Hepatocyte (in vitro differentiated cells): ENCODE data around the gene MINDY4. TPM values are rescaled to one million over a fixed set of nuclear protein-coding genes. Genes with fewer than 3 reads are reported as not detected.

ENCODE experiments used
- DNase-seq: peaks from one replicate; pipeline ENCODE4 v3.0.0-alpha.2; 2016; ENCODE audit warnings: low spot score
- H2AFZ ChIP-seq: fragments of 200-600 bp; sonication (generic); 2 replicates; pipeline ENCODE4 v1.6.0; 2016; ENCODE audit warnings: antibody characterized with exemption, mild to moderate bottlenecking
- H3K27ac ChIP-seq: fragments of 200-600 bp; sonication (generic); 2 replicates; pipeline ENCODE4 v1.5.1; 2016; ENCODE audit warnings: mild to moderate bottlenecking
- H3K27me3 ChIP-seq: fragments of 200-600 bp; sonication (generic); 2 replicates; pipeline ENCODE4 v1.6.1; 2016
- H3K36me3 ChIP-seq: fragments of 200-600 bp; sonication (generic); replicated peaks from 2 replicates; pipeline ENCODE4 v1.5.1; 2016; ENCODE audit warnings: low read depth; ENCODE audit not compliant: insufficient read depth
- H3K4me1 ChIP-seq: fragments of 200-600 bp; sonication (generic); 2 replicates; pipeline ENCODE4 v1.5.1; 2016; ENCODE audit warnings: mild to moderate bottlenecking, moderate library complexity; ENCODE audit not compliant: insufficient read depth
- H3K4me2 ChIP-seq: fragments of 200-600 bp; sonication (generic); 2 replicates; pipeline ENCODE4 v1.6.0; 2016
- H3K4me3 ChIP-seq: fragments of 200-600 bp; sonication (generic); 2 replicates; pipeline ENCODE4 v1.5.1; 2016; ENCODE audit warnings: mild to moderate bottlenecking
- H3K79me2 ChIP-seq: fragments of 200-600 bp; sonication (generic); 2 replicates; pipeline ENCODE4 v1.6.0; 2017; ENCODE audit warnings: mild to moderate bottlenecking
- H3K9me2 ChIP-seq: fragments of 200-600 bp; sonication (generic); replicated peaks from 2 replicates; pipeline ENCODE4 v1.6.0; 2017; ENCODE audit warnings: mild to moderate bottlenecking; ENCODE audit not compliant: insufficient read depth
- H3K9me3 ChIP-seq: fragments of 200-600 bp; sonication (generic); 2 replicates; pipeline ENCODE4 v1.5.1; 2016; ENCODE audit warnings: low read depth, mild to moderate bottlenecking
- H4K20me1 ChIP-seq: fragments of 200-600 bp; sonication (generic); 2 replicates; pipeline ENCODE4 v1.6.0; 2016; ENCODE audit warnings: mild to moderate bottlenecking; ENCODE audit not compliant: insufficient read depth, poor library complexity, severe bottlenecking
- EZH2 ChIP-seq: fragments of 200-600 bp; sonication (generic); IDR thresholded peaks from 2 replicates; pipeline ENCODE4 v1.6.1; 2016; ENCODE audit warnings: antibody characterized with exemption, mild to moderate bottlenecking, borderline replicate concordance
- EZH2phosphoT487 ChIP-seq: fragments of 200-600 bp; sonication (generic); IDR thresholded peaks from one replicate; pipeline ENCODE4 v1.6.1; 2018; ENCODE audit warnings: antibody characterized with exemption, mild to moderate bottlenecking, low read depth, moderate library complexity; ENCODE audit not compliant: unreplicated experiment, severe bottlenecking
- WGBS: methylation state at CpG from one replicate; pipeline ENCODE4 v1.1.6; 2016; ENCODE audit warnings: low lambda C conversion rate; ENCODE audit errors: missing lambda C conversion rate; 5-methylcytosine and 5-hydroxymethylcytosine counted together
- polyA plus RNA-seq: library from polyadenylated mRNA; unstranded; fragments of >200 nt; fragmentation: Nextera tagmentation; extraction: Ambion mirVana; gene quantifications from 2 replicates; pipeline ENCODE4 v1.2.1, GENCODE V29; 2016
- total RNA-seq: library from RNA; depleted of rRNA; stranded (reverse); fragments of >200 nt; gene quantifications from 2 replicates; pipeline ENCODE4 v1.2.3, GENCODE V29; 2014
- TF ChIP-seq, protein P1 (sequence below): fragments of 200-600 bp; sonication (generic); IDR thresholded peaks from 2 replicates; pipeline ENCODE4 v1.5.1; 2016; ENCODE audit warnings: antibody characterized with exemption, mild to moderate bottlenecking; ENCODE audit not compliant: poor library complexity

MINDY4 gene
- total and polyA plus RNA-seq, 2 experiments from 2014 or later = 4.4 to 6.3 TPM

DNA sequence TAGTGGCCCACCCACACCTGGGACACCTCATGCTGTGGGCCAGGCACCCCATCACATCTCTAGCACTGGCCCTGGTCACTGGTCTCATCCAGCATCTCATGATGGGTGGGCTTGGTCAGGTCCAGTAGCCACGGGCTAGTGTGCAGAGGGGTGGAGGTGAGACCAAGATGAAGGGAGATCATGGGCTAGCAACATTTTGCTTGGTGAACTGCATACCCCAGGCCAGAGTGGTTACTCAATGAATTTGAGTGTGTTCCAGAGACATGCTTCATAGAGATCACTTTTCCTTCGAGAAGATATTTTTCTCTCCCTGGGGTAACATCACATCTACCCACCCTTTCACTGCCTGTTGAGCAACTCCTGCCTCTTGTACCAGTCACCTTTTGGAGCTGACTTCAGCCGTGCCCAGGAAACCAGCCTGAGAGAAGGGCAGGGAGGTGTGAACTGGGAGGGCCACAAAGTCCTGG lies 44.2 kb downstream of the MINDY4 start:
- no peak for DNase-seq
- no peaks in the 10 kb centered on the region for H3K36me3 ChIP-seq
- no peaks in the 10 kb centered on the region for H4K20me1 ChIP-seq
- no peak overlapping the region for H3K27ac ChIP-seq
- no peaks in the 10 kb centered on the region for H3K79me2 ChIP-seq
- no peak overlapping the region for H3K4me2 ChIP-seq
- TF ChIP-seq EZH2phosphoT487 (no peak), EZH2 (no peak)
- TF ChIP-seq, protein P1, sequence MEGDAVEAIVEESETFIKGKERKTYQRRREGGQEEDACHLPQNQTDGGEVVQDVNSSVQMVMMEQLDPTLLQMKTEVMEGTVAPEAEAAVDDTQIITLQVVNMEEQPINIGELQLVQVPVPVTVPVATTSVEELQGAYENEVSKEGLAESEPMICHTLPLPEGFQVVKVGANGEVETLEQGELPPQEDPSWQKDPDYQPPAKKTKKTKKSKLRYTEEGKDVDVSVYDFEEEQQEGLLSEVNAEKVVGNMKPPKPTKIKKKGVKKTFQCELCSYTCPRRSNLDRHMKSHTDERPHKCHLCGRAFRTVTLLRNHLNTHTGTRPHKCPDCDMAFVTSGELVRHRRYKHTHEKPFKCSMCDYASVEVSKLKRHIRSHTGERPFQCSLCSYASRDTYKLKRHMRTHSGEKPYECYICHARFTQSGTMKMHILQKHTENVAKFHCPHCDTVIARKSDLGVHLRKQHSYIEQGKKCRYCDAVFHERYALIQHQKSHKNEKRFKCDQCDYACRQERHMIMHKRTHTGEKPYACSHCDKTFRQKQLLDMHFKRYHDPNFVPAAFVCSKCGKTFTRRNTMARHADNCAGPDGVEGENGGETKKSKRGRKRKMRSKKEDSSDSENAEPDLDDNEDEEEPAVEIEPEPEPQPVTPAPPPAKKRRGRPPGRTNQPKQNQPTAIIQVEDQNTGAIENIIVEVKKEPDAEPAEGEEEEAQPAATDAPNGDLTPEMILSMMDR = no peak
- no peak overlapping the region for H2AFZ ChIP-seq
- H3K9me2 ChIP-seq = no peaks in the 10 kb centered on the region
- H3K4me3 ChIP-seq = no peak overlapping the region
- no peaks in the 10 kb centered on the region for H3K9me3 ChIP-seq
- no peaks in the 10 kb centered on the region for H3K4me1 ChIP-seq
- no peaks in the 10 kb centered on the region for H3K27me3 ChIP-seq
- WGBS = 67% methylated on average over 3 of the region's 3 CpGs

DNA sequence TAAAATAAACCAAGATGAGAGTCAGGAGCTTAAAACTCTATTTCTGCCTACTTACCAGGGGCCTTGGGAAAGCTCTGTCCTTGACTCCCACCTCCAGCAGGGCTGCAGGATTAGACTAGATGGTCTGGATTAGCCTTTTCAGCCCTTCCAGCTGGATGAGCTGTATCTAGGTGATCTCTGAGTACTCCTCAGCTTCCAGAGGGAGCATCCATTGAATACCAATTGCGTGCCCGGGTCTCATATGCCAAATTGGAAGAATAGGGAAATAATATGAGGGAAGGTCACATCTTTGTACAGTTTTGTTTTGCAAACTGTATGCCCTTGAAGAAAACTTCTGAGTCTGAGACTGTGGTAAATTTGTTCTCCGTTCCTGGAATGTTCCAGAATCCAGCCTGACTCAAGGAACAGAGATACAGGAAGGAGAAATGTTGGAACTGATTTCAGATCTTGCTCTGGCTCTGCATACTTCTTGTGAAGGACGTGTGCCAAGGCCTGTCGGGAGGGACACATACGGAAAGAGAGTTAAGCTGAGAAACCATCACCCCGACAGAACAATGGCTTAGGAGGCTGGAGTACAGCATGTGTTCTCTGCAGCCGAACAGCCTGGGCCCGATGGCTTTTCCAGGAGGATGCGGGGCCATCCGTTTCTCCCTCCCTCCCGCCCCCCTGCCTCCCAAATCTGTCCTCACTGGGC lies 44.9 kb downstream of the MINDY4 start:
- Histone ChIP-seq H3K4me3 (no peak overlapping the region), H3K27ac (no peak overlapping the region), H2AFZ (no peak overlapping the region), H3K79me2 (no peaks in the 10 kb centered on the region), H3K36me3 (no peaks in the 10 kb centered on the region), H3K27me3 (no peaks in the 10 kb centered on the region), H3K4me2 (no peak overlapping the region), H3K4me1 (no peaks in the 10 kb centered on the region), H4K20me1 (no peaks in the 10 kb centered on the region), H3K9me3 (no peaks in the 10 kb centered on the region), H3K9me2 (no peaks in the 10 kb centered on the region)
- WGBS = 82% methylated on average over 8 of the region's 12 CpGs
- TF ChIP-seq, protein P1 = no peak
- TF ChIP-seq EZH2phosphoT487 (no peak), EZH2 (no peak)
- no peak for DNase-seq

DNA sequence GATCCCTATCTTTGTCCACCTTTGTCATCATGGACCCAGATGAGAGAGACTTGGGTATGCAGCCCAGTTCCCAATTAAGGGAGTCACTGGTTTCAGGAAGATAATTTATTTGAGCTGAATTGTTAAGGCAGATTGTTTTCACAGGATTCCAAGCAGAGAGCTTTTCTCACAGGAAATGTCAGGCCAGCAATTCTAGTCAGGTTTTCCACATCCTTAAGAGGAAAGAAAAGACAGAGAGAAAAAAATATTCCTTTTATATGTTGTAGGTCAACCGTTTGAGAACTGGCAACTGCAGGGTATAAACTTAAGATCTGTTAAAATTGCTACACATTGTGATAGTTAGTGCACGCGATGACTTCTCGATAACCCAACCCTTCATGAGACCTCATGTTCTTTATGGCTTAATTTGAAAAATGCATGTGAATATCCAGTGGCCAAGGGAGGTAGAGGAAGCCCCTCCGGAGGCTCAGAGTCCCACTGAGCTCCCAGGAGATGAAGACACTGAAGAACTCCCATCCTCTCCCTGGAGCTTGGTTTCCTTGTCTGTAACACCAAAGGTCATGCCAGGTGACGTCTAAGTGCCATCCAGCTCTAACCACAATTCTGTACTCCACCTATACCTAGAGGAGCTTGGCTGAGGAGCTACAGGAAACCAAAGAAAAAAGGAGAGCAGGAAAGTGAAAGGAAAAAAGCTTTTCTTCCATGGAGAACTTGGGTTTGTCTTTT lies 45.6 kb downstream of the MINDY4 start:
- no peaks in the 10 kb centered on the region for H3K27me3 ChIP-seq
- no peak for DNase-seq
- H3K27ac ChIP-seq = no peak overlapping the region
- H4K20me1 ChIP-seq = no peaks in the 10 kb centered on the region
- no peaks in the 10 kb centered on the region for H3K79me2 ChIP-seq
- WGBS = 94% methylated on average over 6 of the region's 6 CpGs
- no peaks in the 10 kb centered on the region for H3K36me3 ChIP-seq
- H3K4me3 ChIP-seq = no peak overlapping the region
- no peak overlapping the region for H2AFZ ChIP-seq
- TF ChIP-seq EZH2 = no peak
- TF ChIP-seq, protein P1 = no peak
- TF ChIP-seq EZH2phosphoT487 = no peak
- H3K4me2 ChIP-seq = no peak overlapping the region
- no peaks in the 10 kb centered on the region for H3K4me1 ChIP-seq
- H3K9me2 ChIP-seq = no peaks in the 10 kb centered on the region
- H3K9me3 ChIP-seq = no peaks in the 10 kb centered on the region
